NT2/D1 (cell line): ENCODE results near the gene LRRC27.

Source experiments
- SUZ12 ChIP-seq: IDR thresholded peaks from 2 replicates; pipeline ENCODE4 v1.6.1; 2011; ENCODE audit not compliant: insufficient read length, insufficient read depth; ENCODE audit errors: extremely low read depth
- YY1 ChIP-seq: IDR thresholded peaks from 2 replicates; pipeline ENCODE4 v1.6.1; 2011; ENCODE audit not compliant: insufficient read length, insufficient read depth
- ZNF274 ChIP-seq: IDR thresholded peaks from 2 replicates; pipeline ENCODE4 v1.6.1; 2011; ENCODE audit warnings: mild to moderate bottlenecking, low read depth, low read length

GRCh38 chr10:132394201-132394811, 62.3 kb downstream of the LRRC27 start:
- no peak for TF ChIP-seq ZNF274
- TF ChIP-seq YY1: no peak
- no peak for TF ChIP-seq SUZ12
